Esophagus mucosa (tissue), 1 donor: ENCODE data around the gene ATP6V1F. TPM values are rescaled to one million over a fixed set of nuclear protein-coding genes. Genes with fewer than 3 reads are reported as not detected.
A peak's percentile ranks its signal among the peaks of the same experiment; 100 is the strongest.

Source experiments
- ATAC-seq: fragments of 200-7000 bp; cut with Tn5 transposase; one replicate; pipeline ENCODE4 v1.9.1; 2020
- total RNA-seq: library from RNA; stranded (reverse); gene quantifications from one replicate; pipeline ENCODE4 v1.2.4, GENCODE V29; 2023
- donor health status: DM: yes; HTN: yes; CAD: no.

Gene ATP6V1F
- total RNA-seq, 1 donor from 2014 or later: 193 TPM

DNA sequence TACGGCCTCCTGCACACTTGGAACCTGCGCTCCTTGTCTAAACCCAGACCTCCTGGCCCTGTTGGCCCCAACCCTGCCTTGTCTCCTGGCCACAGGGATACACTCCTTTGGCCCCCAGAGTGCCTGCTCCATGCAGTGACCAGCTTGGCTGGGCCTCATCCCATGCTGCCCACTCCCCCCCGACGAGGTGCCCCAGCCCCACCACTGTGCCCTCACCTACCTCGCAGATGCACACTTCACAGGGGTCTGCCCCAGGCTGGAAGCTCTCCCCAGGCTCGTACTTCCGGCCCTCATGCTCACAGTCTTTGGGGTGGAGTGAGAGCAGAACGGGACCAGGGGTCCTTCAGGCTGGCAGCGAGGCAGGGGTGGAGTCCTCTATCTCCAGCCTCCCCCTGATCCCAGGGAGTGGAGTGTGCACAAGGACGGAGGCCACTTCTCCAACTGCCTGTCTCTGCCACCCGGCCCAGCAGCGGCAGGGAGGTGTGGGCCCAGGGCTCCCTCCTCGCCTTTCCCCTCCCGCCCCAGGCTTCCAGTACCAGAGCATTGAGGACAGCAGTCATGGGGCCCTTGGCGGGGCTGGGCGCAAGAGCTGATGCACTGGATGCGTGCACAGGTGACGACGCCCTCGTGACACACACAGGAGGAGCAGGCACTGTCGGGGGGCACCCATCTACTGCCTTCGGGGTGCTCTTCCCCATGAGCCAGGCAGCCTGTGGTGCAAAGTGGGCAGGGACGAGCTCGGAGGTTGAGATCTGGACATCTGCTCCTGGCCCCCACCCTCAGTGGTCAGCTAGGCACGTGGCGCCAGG, 22.1 kb downstream of the ATP6V1F start:
- no peak for ATAC-seq

DNA sequence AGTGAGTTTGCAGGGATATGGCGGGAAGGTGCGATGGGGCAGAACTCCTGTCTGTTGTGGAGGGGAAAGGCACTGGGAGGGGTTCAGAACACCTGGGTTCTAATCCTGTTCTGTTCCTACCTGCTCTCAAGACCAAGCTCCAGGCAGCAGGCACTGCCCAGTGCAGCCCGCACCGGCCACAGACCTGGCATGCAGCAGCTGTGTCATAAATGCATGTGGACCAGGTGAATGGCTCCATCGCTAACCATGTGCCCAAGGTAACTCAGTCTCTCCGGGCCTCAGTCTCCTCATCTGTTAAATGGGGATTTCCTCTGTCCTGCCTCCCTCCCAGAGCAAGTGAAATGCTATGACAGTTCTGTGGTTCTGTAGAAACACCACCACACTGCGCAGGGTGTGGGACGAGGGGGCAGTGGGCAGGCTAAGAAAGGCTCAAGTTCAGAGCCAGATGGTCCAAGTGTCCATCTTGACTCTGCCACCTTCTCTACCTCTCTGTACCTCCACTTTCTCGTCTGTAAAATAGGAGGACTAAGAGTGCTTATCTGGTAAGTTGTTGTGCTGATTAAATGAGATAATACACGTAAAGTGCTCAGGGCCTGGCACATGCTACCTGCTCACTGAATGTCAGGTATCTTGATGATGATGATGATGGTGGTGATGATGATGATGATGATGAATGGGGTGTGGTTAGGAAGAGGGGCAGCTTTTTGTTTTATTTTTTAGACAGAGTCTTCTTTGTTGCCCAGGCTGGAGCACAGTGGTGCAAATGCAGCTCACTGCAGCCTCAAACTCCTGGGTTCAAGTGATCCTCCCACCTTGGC, 22.9 kb downstream of the ATP6V1F start:
- ATAC-seq: no peak

DNA sequence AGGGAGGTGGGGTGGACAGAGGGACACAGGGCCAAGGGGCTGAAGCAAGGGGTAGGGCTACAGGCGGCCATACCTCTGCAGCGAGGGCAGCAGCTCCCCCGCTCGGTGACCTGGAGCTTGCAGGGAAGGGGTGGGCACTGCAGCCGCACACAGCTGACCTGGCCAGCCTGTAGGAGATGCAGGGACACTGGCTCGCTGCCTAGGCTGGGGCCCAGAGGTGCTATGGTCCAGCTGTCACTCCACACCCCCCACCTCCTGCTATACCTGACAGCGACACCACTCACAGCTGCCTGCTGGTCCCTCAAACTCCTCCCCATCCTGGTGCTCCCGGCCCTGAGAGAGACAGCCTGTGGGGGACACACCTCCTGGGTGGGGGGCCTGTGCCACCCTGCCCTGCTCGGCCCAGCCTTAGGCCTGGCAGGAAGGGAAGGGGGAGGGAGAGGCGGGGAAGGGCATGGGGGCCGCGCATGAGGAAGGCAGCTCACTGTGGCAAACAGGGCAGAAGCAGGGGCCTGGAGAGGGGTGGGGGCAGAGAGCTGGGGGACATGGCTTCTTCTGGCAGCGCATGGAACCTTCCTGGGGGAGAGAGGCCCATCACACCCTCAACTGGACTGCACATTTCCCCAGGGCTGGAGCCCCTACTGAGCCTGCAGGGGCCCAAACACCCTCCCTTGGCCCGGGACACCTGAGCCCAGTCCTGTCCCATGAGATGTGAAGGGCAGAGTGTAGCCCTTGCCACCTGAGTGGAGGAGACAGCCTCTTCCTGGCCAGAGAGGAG, 23.9 kb downstream of the ATP6V1F start:
- no peak for ATAC-seq

GRCh38 chr7:128887169-128888038, 24.7 kb downstream of the ATP6V1F start:
- no peak for ATAC-seq

DNA sequence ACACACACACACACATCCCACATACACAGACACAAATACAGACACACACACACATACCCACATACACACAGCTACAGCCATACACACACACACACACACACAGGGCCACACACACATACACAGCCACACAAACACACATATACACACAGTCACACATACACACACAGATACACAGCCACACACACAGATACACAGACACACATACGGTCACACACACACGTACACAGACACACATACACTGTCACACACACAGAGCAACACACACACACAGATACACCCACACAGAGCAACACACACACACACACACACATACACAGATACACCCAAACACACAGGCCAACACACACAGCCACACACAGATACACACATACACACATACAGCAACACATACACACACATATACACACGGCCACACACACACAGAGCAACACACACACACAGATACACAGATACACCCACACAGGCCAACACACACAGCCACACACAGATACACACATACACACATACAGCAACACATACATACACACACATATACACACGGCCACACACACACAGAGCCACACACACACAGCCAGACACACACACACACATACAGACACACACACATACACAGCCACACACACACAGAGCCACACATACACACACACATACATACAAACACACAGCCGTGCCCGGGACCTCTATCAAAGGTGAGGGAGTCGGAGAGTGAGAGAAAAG, 25.5 kb downstream of the ATP6V1F start:
- no peak for ATAC-seq

DNA sequence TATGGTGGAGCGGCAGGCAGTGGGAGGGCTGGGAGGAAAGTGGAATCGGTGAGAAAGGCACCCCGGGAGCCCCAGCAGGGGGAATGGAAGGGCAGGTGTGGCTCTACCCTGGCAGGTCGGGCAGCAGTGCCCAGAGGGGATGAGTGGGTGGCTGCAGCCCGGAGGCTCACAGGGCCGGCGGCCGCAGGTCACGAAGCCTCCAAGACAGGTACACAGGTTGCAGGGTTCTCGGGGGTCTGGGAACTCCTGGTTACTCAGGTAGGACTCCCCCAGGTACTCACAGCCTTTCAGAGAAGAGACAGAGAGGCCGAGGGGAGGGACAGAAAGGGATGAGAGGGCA, 26.1 kb downstream of the ATP6V1F start:
- no peak for ATAC-seq

- no peak for ATAC-seq
These were observed 26.5 kb downstream of the ATP6V1F start for GRCh38 chr7:128889121-128889520.

GRCh38 chr7:128890306-128891109, 27.9 kb downstream of the ATP6V1F start:
- ATAC-seq: peak; percentile 43

GRCh38 chr7:128891110-128891941, 28.7 kb downstream of the ATP6V1F start:
- peak; percentile 50 for ATAC-seq

DNA sequence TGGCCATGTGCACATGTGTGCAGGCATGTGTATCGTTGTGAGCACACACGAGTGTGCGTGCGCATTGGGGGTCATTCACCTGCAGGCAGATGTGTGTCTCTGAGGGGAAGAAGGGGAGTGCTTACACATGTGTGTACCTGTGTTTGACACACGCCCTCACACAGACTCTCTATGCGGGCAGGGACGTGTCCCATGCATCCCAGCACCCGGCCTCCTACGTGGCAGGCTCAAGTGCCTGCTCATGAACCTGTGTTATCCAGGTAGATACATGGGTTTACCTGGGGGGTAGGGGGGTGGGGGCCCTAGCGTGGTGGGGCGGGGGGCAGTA, 29.2 kb downstream of the ATP6V1F start:
- ATAC-seq: no peak

DNA sequence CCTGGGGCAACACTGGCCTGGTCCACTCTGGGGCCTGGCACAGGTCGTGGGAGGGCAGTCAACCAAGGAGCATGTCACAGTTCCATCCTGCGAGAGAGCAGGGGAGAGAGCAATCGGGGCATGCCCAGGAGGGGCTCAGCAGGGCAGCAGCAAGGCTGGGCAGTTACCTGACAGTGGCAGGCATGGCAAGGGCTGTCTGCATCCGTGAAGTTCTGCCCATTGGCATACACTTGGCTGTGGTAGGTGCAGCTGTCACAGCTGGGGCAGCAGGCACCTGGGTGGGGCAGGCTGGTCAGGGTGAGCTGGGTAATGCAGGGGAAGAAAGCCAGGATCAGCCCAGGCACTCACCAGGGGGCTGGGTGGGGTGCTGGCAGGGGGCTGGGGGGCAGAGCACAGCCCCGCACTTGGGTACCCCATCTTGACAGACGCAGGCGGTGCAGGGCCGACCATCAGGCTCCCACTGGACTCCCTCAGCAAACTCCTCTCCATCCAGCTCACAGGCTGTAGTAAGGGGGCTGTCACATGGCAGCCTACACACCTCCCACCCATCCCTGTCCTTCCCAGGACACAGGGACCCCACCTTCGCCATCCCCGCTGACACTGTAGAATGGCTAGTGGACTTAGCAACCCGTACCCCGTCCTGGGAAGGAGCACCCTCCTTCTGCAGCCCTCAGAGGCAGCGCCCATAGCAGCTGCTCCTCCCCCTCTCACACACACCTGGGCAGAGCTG, 30.0 kb downstream of the ATP6V1F start:
- ATAC-seq: peak; percentile 66

- ATAC-seq: peak; percentile 89
These were observed 30.8 kb downstream of the ATP6V1F start for GRCh38 chr7:128893251-128894100.

GRCh38 chr7:128894101-128894440, 31.4 kb downstream of the ATP6V1F start:
- no peak for ATAC-seq

DNA sequence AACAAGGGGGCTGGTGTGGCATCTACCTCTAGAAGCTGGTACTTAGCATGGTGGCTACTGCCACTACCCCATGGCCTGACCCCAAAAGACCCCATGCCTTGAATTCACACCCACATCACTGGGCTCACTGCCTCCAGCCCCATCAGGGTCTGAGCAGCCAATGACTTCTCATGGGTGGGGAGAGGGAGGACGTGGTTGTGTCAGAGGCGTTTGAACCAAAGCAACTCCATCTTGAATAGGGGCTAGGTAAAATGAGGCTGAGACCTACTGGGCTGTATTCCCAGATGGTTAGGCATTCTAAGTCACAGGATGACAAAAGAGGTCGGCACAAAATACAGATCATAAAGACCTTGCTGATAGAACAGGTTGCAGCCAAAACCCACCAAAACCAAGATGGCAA, 32.7 kb downstream of the ATP6V1F start:
- no peak for ATAC-seq

DNA sequence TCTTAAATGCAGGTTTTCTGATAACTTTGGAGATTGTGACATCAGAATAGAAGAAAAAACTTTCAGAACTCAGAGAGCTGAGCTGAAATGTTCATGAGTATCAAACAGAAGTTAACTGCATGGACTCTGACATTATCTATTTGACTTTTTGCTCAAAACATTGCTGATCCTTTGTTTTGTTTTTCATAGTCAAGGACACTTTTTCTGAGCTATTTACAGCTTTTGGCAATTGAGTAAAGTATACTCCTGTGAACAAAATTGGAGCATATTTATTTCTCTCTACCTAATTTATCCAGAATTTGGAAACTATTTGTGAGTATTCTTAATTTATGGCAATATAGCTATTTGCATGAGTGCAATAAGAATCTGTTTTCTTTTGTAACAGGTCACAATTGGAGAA, 36.7 kb downstream of the ATP6V1F start:
- no peak for ATAC-seq

GRCh38 chr7:128900237-128900636, 37.6 kb downstream of the ATP6V1F start:
- ATAC-seq: no peak

DNA sequence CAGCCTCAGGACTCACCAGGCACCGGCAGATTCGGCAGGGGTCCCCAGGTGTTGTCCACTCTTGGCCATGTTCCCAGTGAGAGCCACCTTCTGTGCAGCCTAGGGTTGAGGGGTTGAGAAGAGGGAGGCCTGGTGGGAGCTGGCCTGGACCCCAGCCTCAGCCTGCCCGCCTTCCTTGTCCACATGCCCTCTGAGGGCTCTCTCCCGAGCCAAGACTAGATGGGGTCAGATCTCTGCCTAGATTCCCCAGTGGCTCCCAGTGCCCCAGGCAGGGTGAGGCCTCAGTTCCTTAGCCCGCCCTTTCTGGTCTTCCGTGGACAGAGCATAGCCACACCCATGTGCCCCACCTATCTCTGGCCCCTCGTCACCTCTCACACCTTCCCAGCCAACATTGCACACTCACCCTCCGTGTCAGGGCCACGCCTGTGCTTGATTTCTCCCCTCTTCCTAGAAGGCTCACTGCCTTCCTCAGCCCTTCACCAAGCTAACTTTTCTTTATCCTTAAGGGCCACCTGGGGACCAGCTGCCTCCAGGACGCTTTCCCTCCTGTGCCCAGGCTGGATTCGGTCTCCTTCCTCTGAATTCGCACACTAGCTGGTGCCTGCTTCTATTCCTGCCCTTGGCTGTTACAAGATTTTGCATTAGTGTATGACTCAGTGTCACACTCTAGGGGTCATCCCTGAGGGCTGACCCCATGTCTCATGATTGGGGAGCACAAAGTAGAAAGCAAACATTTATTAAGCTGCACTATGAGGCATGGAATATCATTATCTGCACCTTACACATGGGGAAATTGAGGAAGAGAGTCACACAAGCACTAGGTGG, 40.3 kb downstream of the ATP6V1F start:
- peak; percentile 93 for ATAC-seq
